Activated T-cell treated with anti-CD3 and anti-CD28 coated beads for 4 hours (primary cell): ENCODE data around the gene CACNA1B.
"Not testable (repeated sequence)": the region's sequence is repeated elsewhere in the genome, so short reads cannot be mapped to it uniquely, and the experiment has no call there.

Experiments used
- DNase-seq: peaks from one replicate; pipeline ENCODE4 v3.0.0-alpha.2; 2020

Gene CACNA1B

DNA sequence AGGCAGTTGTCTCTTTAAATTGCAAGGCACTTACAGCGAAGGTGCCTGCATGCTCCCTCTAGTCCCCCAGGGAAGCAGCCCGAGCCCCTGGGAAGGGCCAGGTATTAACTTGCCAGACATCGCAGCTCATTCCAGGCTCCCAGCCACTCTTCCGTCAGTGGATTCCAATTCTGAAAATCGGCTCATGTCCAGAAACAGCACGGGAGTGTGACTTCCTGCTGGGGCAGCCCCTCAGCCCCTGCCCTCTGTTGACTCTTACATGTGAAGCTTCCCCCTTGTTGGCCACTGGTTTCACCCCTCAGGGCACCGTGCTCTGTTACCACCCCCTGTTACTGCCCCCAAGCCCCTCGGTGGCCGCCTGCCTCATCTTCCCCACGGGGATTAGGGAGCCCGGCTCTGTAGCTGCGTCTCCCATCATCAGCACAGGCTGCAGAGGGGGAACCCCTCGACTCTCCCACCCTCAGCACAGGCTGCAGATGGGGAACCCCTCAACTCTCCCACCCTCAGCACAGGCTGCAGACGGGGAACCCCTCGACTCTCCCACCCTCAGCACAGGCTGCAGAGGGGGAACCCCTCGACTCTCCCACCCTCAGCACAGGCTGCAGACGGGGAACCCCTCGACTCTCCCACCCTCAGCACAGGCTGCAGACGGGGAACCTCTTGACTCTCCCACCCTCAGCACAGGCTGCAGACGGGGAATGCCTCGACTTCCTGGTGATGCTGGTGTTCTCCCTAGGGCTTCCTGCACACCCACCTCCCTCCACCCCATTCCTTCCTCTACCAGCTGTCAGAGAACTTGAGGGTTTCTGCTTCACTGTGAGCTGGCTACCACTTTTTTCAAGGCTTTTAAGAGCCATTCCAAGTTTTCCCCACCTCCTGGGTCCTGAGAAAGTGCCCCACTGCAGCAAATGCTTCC lies 11.1 kb upstream of the CACNA1B start:
- DNase-seq: no peak

DNA sequence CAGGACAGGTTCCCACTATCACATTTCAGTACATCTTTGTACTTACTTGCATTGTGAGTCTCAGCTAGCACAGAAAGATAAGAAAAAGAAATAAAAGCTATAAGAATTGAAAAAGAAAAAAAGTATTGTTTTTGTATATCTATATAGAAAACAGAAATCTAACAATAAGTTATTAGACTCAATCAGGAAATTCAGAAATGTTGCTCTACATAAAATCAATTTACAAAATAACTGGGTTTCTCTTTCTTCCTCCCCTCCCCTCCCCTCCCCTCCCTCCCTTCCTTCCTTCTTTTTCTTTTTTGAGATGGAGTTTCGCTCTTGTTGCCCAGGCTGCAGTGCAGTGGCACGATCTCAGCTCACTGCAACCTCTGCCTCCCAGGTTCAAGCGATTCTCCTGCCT lies 7.2 kb upstream of the CACNA1B start:
- DNase-seq: no peak

DNA sequence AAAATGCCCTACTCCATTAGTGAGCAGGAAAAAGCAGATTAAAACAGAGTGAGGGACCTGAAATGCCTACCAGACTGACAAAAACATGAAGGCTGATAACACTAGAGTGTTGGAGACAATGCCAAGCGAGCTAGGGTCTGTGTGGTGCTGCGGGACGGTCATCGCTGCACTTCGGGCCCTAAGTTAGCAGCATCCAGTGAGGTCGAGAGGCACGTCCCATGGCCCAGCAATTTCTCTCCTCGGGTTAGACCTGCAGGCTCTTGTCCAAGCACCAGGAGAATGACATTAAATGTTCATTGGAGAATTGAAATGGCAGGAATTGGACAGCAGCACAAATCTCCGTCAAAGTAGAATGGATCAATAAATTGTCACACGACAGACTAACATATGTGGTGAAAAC lies 5.3 kb upstream of the CACNA1B start:
- no peak for DNase-seq

DNA sequence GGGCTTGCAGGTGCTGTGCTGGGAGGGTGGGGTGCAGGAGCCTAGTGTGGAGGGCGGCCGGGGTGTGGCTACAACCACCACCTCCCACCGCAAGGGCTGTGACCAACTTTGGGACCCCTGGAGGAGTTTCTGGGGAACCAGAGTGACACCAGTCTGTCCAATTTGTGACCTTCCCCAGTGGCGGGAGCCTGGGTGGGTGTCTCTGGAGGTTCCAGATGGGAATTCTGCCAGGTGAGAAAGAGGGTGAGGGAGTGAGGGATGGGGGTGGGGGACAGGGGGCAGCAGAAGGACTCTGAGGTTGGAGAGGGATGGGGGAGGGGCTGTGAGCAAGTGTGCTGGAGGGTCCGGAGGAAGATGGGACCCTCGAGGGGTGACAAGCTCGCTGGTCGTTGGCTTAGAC lies 4.2 kb upstream of the CACNA1B start:
- no peak for DNase-seq

DNA sequence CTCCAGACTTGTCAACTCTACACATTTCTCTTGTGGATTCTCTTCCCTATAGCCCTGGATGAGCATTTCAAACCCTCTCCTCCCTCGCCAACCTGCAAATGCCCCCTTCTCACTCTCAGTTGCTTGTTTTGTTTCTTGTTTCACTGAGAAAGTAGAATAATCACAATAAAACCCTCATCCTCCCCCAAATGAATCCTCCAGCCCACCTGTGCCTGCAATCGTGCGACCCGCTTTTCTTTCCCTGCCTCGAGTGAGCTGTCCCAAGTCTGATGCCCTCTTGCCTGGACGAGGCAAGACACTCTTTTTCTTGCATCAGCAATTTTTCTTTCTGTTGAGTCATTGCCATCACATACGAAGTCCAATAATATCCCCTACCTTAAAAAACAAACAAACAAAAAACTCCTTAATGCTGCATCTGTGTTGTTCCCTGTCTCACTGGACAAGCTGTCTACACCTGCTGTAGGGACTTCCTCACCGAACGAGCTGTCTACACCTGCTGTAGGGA lies 3.7 kb upstream of the CACNA1B start:
- no peak for DNase-seq

GRCh38 chr9:137875354-137875753 lies 2.2 kb upstream of the CACNA1B start:
- no peak for DNase-seq

DNA sequence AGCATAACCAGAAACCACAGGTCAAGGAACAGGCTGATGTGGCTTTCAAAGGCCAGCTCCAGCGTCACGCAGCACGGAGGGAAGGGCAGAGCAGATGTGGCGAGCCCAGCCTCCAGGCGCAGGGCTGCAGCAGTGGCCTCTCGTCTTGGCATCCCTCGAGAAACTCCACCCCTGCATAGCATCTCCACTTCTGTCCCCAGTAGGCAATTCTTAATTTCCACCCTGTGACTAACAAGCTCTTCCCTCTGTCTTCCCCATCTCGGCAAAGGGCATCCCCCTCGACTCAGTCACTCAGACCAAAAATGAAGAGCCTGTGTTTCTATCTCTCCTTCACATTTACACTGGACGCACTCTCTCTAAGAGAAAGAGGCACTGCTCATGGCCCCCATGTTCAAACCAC lies 1.7 kb upstream of the CACNA1B start:
- DNase-seq: no peak

DNA sequence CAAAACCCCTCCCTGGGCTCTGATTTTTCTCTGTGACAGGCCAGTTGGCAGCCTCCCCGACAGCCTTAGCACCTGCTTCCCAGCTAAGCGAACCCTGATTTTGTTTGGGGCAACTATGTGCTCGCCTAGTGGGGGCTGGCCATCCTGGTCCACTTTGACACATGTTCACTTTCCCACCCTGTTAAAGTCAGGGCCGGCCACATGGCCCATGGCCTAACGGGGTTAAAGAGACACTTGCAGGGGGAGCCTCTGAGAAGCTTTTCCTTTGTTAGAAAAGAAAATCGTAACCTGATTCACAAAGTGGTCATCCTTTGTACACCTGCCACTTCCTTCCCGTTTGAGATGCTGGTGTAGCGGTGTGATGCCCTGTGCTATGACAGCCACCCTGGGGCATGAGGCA lies 1.3 kb upstream of the CACNA1B start:
- no peak for DNase-seq

- no peak for DNase-seq
Observed at GRCh38 chr9:137876781-137877386, 698 bp upstream of the CACNA1B start.

GRCh38 chr9:137878146-137878941 lies 762 bp downstream of the CACNA1B start:
- DNase-seq: no peak

DNA sequence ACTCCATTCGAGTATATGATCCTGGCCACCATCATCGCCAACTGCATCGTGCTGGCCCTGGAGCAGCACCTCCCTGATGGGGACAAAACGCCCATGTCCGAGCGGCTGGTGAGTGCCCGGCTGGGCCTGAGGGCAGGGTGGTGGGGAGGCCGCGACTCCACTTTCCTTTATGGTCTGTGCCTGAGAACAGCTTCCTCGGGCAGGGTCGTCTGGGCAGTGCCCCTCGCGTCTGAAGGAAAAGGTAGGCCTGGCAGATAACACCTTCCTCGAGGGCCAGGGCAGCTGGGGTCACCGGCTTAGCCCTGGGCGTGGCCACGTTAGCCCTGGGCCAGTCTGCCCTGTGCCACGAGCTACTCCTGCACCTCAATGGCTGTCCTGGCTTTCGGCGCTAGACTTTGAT lies 1.5 kb downstream of the CACNA1B start:
- DNase-seq: no peak

DNA sequence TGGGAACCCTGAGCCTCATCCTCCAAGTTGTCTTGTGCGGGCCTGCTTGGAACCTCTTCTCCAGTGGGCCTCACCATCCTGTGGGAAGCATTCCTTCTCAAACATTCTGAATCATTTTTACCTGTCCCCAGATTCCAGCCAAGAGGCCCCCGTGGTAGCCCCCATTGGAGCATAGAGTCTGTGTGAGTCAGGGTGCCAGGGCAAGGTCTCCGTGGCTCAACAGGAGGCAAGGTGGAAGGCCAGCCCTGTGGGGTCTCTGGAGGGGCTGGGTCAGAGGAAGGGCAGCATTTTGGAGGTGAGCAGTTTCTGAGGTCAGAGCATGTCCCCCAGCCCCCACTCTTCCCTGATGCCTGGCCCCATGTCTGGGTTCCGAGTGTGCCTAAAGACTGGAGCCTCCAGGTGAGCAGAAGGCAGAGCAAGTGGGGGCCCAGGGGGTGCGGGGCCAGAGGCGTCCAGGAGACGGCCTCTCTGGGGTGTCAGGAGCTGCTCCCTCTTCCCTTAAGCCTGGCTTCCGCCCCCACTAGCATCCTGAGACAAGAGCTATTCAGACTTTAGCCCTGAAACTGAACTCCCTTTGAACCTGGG lies 2.1 kb downstream of the CACNA1B start:
- DNase-seq: no peak

DNA sequence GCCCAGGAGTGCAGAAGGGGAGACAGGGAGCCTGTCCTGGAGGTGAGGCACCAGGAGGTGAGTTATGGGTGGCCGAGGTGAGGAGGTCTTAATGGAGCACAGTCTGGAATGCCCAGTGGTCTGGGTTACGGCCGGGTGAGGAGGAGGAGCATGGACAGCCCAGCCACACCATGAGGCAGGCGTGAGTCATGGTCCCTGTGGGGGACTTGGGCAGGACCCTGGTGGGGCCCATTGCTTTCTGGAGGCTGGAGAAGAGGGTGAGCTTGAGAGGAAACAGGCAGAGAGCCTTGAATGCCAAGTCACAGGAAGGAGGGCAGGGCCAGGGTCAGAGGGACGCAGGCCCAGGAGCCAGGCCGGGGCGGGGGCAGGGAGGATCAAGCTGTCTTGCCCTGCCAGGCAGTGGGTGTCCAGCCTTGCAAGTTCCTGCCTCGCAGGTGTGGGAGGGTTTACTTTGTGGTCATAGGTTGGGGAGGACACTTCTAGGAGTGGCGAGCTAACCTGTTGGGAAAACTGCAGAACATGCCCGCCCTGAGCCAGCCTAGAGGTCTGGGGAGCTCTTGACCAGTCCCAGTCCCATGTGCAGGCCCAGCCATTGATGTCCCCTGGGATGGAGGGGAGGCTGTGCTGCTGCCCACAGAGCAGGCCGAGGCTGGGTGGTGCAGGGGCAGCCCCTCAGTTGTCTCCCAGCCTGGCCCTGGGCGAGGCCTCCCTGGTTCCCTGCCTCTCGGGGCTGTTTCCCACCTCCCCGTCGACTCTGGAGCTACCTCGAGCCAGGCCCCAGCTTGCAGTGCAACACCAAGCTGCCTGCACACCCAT lies 2.8 kb downstream of the CACNA1B start:
- DNase-seq: no peak

GRCh38 chr9:137880976-137881530 lies 3.5 kb downstream of the CACNA1B start:
- DNase-seq: no peak

GRCh38 chr9:137881591-137882505 lies 4.3 kb downstream of the CACNA1B start:
- DNase-seq: no peak

DNA sequence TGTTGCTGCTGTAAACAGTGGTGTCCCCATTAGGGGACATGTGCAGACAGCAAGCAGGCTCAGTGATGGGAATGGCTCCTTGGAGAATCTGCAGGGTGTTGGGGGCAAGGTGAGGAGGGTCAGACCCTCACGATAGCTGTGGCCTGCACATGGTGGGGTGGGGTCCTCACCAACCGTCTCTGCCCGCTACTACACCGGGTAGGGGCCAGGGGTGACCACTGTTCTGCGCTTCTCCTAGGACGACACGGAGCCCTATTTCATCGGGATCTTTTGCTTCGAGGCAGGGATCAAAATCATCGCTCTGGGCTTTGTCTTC lies 4.9 kb downstream of the CACNA1B start:
- no peak for DNase-seq

- DNase-seq: not testable (repeated sequence)
Observed at GRCh38 chr9:137883977-137884376, 6.4 kb downstream of the CACNA1B start.

- DNase-seq: not testable (repeated sequence)
Observed at GRCh38 chr9:137884547-137884946, 7.0 kb downstream of the CACNA1B start.

DNA sequence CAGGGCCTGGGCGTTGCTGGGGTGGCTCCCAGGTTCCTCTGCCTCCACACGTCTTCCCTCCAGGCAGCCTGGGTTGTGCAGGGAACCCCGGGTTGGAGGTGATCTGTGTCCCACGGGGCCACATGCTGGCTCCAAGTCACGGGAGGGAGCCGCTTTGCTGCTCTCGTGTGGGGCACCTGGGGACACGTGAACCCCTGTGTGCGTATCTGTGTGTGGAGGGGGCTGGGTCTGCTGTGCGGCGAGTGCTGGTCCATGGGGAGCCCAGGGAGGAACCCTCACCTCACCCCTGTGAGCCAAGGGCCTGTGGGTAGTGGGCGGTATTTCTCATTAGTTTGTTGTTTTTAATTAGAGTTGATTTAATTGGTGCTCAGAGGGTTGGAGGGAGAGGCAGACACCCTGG lies 7.5 kb downstream of the CACNA1B start:
- not testable (repeated sequence) for DNase-seq

GRCh38 chr9:137888621-137889020 lies 11.0 kb downstream of the CACNA1B start:
- not testable (repeated sequence) for DNase-seq

GRCh38 chr9:137889966-137890365 lies 12.4 kb downstream of the CACNA1B start:
- not testable (repeated sequence) for DNase-seq
